GM12891 (cell line): ENCODE measurements around the gene NUTM2E.
"Not testable (repeated sequence)": the region's sequence is repeated elsewhere in the genome, so short reads cannot be mapped to it uniquely, and the experiment has no call there.

Experiments used
- POLR2A ChIP-seq: IDR thresholded peaks from 2 replicates; pipeline ENCODE4 v1.6.1; 2011; ENCODE audit warnings: low read depth, low read length, control low read depth
- TAF1 ChIP-seq: IDR thresholded peaks from 2 replicates; pipeline ENCODE4 v1.6.1; 2011; ENCODE audit warnings: low read depth, low read length, control low read depth

- not testable (repeated sequence) for TF ChIP-seq POLR2A, TAF1
These were observed 39.0 kb upstream of the NUTM2E start for GRCh38 chr10:79787455-79787952.
